Activated effector memory CD4-positive, alpha-beta T cell treated with anti-CD3 and anti-CD28 coated beads, Interleukin-2, amount 50 U/mL, for 16 hours (primary cell): ENCODE measurements around the gene TYW1B.
"Not testable (repeated sequence)": the region's sequence is repeated elsewhere in the genome, so short reads cannot be mapped to it uniquely, and the experiment has no call there.

ENCODE experiments used
- DNase-seq: peaks from one replicate; pipeline ENCODE4 v3.0.0-alpha.2; 2020

TYW1B gene

DNA sequence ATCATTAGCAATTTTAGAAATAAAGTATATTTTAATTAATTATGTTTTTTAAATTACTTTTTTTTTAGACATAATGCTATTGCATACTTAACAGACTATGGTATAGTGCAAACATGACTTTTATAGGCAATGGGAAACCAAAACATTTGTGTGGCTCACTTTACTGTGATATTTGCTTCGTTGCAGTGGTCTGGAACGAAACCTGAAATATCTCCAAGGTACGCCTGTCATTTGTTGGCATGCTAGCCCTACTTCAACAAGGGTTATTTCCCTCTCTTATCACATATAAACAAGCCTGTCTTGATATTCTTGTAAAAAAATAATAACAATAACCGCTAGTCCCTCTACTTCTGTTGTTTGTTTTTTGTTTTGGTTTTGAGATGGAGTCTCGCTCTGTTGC lies 74.2 kb downstream of the TYW1B start:
- DNase-seq = no peak

DNA sequence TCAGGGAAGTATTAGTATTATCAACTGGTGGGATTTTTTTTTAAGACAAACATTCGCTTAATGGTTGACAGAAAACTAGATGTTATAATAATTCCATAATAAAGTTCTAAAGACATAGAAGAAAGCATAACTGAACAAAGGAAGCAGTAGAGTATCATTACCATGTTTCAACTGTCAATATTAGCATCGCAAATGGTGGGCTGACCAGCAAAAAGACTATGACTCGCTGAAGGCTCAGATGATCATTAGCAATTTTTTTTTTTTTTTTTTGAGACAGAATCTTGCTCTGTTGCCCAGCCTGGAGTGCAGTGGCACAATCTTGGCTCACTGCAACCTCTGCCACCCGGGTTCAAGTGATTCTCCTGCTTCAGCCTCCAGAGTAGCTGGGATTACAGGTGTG lies 74.8 kb downstream of the TYW1B start:
- DNase-seq = not testable (repeated sequence)

- no peak for DNase-seq
Observed at GRCh38 chr7:72751978-72752377, 76.0 kb downstream of the TYW1B start.

- DNase-seq = no peak
Observed at GRCh38 chr7:72751378-72751777, 76.6 kb downstream of the TYW1B start.

- not testable (repeated sequence) for DNase-seq
Observed at GRCh38 chr7:72748649-72749048, 79.4 kb downstream of the TYW1B start.

GRCh38 chr7:72744244-72744926 lies 83.6 kb downstream of the TYW1B start:
- not testable (repeated sequence) for DNase-seq

- DNase-seq = not testable (repeated sequence)
Observed at GRCh38 chr7:72743801-72744200, 84.2 kb downstream of the TYW1B start.

DNA sequence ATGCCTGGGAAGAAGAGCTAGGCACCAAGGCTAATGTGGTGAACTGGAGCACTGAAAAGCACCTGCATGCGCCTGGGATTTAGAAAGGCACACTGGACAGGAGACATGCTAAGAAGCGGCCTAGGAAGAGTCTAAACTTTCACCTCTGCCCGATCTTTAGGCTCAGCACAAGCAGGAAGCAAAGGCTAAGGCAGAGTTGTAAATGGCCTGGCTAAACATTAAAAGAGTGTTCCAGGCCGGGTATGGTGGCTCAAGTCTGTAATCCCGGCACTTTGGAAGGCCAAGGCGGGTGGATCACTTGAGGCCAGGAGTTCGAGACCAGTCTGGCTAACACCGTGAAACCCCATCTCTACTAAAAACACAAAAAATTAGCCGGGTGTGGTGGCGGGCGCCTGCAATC lies 88.3 kb downstream of the TYW1B start:
- not testable (repeated sequence) for DNase-seq

- DNase-seq = not testable (repeated sequence)
Observed at GRCh38 chr7:72735855-72736254, 92.1 kb downstream of the TYW1B start.

- DNase-seq = not testable (repeated sequence)
Observed at GRCh38 chr7:72730815-72731214, 97.2 kb downstream of the TYW1B start.

DNA sequence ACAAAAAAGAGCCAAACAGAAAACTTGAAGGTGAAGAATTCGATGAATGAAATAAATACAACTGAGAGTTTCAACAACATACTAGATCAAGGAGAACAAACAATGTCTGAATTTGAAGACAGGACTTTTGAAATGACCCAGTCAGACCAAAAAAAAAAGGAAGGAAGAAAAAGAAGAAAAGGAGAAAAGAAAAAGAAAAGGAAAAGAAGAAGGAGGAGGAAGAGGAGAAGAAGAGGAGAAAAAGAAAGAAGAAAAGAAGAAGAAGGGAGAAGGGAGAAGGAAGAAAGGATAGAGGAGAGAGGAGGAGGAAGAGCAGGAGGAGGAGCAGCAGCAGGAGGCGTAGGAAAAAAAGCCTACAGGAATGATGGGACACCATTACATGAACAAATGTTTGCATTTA lies 97.6 kb downstream of the TYW1B start:
- not testable (repeated sequence) for DNase-seq

DNA sequence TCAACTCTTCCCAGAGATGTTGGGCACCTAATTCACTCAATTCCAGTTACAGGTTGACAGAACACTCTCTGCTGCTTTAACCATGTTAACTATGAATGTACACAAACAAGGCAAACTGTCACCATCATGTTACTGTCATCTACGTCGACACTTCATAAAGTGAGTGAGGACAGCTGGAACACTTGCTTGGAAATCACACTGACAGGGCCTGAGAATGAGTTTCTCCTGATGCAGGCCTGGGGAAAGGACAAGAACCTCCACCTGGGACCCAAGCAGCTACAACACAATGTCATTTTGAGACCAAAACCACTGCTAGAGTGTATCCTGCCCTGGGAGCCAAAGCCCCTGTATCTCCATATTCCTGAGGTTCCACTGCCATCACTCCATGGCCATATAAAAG lies 98.9 kb downstream of the TYW1B start:
- DNase-seq = not testable (repeated sequence)

DNA sequence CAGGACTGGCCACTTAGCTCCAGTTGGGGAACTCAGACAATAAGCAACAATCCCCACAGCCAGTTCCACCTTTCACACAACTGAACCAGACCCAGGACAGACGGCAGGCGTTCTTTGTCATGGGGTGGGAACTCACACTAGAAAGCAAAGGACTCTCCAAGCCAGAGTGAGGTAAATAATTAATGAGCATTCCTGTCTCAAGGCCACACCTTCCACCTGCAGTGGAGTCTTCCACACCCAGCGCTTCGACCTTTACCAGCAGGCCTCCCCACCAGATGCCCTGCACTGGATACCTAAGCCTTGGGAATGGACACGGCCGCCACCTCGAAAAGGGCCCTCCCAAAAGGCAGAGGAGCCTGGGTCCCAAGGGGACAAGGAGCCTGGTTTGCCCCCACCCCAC lies 105.3 kb downstream of the TYW1B start:
- not testable (repeated sequence) for DNase-seq

DNA sequence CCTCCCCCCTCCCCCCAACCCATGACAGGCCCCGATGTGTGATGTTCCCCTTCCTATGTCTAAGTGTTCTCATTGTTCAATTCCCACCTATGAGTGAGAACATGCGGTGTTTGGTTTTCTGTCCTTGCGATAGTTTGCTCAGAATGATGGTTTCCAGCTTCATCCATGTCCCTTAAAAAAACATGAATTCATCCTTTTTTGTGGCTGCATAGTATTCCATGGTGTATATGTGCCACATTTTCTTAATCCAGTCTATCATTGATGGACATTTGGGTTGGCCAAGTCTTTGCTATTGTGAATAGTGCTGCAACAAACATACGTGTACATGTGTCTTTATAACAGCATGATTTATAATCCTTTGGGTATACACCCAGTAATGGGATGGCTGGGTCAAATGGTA lies 107.1 kb downstream of the TYW1B start:
- not testable (repeated sequence) for DNase-seq

- not testable (repeated sequence) for DNase-seq
Observed at GRCh38 chr7:72717252-72717774, 110.7 kb downstream of the TYW1B start.

GRCh38 chr7:72711927-72712326 lies 116.1 kb downstream of the TYW1B start:
- DNase-seq = not testable (repeated sequence)

- no peak for DNase-seq
Observed at GRCh38 chr7:72710983-72711382, 117.0 kb downstream of the TYW1B start.

DNA sequence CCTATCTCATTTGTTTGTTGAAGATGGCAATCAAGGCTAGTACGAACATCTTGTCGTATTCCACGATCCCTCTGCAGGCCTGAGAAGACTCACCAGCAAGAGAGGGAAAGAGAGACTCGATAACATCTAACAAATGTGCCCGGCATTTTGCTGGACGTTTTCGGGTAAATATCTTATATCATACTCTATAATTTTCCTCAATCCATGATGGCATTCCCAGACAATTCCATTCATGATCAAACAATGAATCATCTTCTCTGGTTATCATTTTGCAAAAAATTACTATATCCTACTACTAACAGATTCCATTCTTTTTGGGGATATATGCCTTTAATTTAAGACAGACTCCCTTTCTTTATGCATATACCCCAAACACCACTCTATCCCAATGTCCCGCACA lies 118.1 kb downstream of the TYW1B start:
- no peak for DNase-seq

GRCh38 chr7:72708371-72709050 lies 119.5 kb downstream of the TYW1B start:
- not testable (repeated sequence) for DNase-seq

- no peak for DNase-seq
Observed at GRCh38 chr7:72706521-72706920, 121.5 kb downstream of the TYW1B start.

- not testable (repeated sequence) for DNase-seq
Observed at GRCh38 chr7:72705693-72706092, 122.3 kb downstream of the TYW1B start.

DNA sequence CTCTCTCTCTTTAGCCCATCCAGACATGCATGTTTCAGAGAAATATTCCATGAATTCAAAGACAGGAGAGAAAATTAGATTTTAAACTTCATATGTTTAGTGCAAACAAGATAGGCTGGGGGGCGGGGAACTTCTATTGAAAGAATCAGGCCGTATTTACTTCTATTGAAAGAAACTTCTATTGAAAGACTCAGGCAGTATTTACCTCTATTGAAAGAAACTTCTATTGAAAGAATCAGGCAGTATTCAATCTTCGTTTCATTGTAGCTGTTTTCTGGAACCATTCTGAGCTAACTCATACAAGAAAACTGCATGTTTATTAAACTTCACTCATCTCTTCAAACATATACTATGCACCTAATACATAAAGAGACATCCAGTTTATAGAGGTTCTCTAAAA lies 123.1 kb downstream of the TYW1B start:
- DNase-seq = no peak

GRCh38 chr7:72700548-72700947 lies 127.5 kb downstream of the TYW1B start:
- DNase-seq = not testable (repeated sequence)

GRCh38 chr7:72697066-72697465 lies 130.9 kb downstream of the TYW1B start:
- not testable (repeated sequence) for DNase-seq
